Spleen (tissue), 3 donors: ENCODE results near the gene CD1B.

Source experiments
- POLR2A ChIP-seq, 3 donors: fragments of 450-650 bp; IDR thresholded peaks; one replicate each; pipeline ENCODE4 v1.5.1; 2017; ENCODE audit warnings: antibody characterized with exemption in 3 of 3, mild to moderate bottlenecking in 1 of 3
- POLR2AphosphoS5 ChIP-seq, 3 donors: sonication (generic); formaldehyde crosslinking; IDR thresholded peaks; one replicate each; pipeline ENCODE4 v1.5.1; 2017; ENCODE audit warnings: antibody characterized with exemption in 3 of 3

DNA sequence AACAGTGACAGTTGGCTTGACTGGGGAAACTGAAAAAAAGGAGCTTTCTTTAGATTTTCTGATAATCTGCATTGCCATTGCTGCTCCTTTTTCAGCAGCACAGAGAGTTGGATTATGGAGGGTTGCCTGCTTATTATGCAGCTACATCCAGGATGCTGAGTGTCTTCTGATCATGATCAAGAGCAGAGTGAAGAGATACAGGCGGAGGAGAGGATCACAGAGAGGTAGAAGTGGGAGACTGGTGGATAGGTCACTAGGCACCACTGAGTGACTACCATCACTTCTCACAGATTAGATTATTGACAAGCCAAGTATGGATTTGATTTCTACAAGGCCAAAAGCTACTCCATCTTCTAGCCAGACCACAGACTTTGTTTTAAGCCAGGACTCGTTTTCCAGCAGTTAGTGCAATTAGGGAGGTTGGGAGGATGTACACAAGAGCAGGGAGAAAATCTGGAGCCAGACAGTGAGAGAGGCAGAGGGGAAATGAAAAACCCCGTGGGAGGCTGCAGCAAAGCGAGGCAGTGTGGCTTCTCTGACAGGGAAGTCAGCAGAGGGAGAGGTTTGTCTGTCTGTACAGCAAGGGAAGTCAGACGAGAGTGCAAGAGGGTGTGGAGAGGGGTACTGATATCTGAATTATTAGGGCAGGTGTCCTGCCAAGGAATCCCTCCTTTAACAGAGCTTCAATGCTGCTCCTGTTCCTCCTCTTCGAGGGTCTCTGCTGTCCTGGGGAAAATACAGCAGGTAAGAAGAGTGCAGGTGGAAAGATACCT lies 22.2 kb upstream of the CD1B start, which contains the start of gene CD1E:
- TF ChIP-seq POLR2A (IDR thresholded peaks at IDR 0.05) (no peak), POLR2AphosphoS5 (IDR thresholded peaks at IDR 0.05) (no peak)
